ENCODE data around the gene BCL2L2.

Gene BCL2L2

GRCh38 chr14:23296012-23296777 lies 10.4 kb upstream of the BCL2L2 start:
- H3K27ac ChIP-seq, result no peak overlapping the region
- TF ChIP-seq CTCF (conservative IDR thresholded peaks at IDR 0.05), result no peak

- TF ChIP-seq CTCF (conservative IDR thresholded peaks at IDR 0.05), result no peak
- H3K27ac ChIP-seq, result no peak overlapping the region
Observed at GRCh38 chr14:23297096-23297495, 9.5 kb upstream of the BCL2L2 start.

GRCh38 chr14:23297611-23298277 lies 8.9 kb upstream of the BCL2L2 start:
- no peak overlapping the region for H3K27ac ChIP-seq

GRCh38 chr14:23299211-23299957 lies 7.2 kb upstream of the BCL2L2 start:
- TF ChIP-seq CTCF (conservative IDR thresholded peaks at IDR 0.05), result peak; percentile 58
- peak overlapping the region; percentile 92 for H3K27ac ChIP-seq

More at GRCh38 chr14:23297611-23298277, 8.9 kb upstream of the BCL2L2 start:
- TF ChIP-seq CTCF (conservative IDR thresholded peaks at IDR 0.05), result no peak

- no peak for TF ChIP-seq CTCF (conservative IDR thresholded peaks at IDR 0.05)
- peak overlapping the region; percentile 92 for H3K27ac ChIP-seq
Observed at GRCh38 chr14:23299986-23300686, 6.5 kb upstream of the BCL2L2 start.

GRCh38 chr14:23300687-23301223 lies 5.9 kb upstream of the BCL2L2 start:
- no peak for TF ChIP-seq CTCF (conservative IDR thresholded peaks at IDR 0.05)
- H3K27ac ChIP-seq, result peak overlapping the region; percentile 92
